Mammary epithelial cell (primary cell): ENCODE measurements around the gene DNTTIP2.

Source experiments
- EZH2 ChIP-seq: IDR thresholded peaks from 2 replicates; pipeline ENCODE4 v1.6.1; 2012; ENCODE audit warnings: low read length, inconsistent platforms, borderline replicate concordance
- TF ChIP-seq, protein P1 (sequence below), 2 donors: IDR thresholded peaks in 1 of 2; conservative IDR thresholded peaks in 1 of 2; 2 replicates each; pipeline ENCODE4 v1.5.1; 2011 to 2012; ENCODE audit warnings: inconsistent platforms in 2 of 2, low read length in 2 of 2, mild to moderate bottlenecking in 2 of 2, control low read depth in 1 of 2, low read depth in 1 of 2; ENCODE audit not compliant: insufficient read depth in 1 of 2; ENCODE audit errors: extremely low read depth in 1 of 2

- TF ChIP-seq, protein P1, sequence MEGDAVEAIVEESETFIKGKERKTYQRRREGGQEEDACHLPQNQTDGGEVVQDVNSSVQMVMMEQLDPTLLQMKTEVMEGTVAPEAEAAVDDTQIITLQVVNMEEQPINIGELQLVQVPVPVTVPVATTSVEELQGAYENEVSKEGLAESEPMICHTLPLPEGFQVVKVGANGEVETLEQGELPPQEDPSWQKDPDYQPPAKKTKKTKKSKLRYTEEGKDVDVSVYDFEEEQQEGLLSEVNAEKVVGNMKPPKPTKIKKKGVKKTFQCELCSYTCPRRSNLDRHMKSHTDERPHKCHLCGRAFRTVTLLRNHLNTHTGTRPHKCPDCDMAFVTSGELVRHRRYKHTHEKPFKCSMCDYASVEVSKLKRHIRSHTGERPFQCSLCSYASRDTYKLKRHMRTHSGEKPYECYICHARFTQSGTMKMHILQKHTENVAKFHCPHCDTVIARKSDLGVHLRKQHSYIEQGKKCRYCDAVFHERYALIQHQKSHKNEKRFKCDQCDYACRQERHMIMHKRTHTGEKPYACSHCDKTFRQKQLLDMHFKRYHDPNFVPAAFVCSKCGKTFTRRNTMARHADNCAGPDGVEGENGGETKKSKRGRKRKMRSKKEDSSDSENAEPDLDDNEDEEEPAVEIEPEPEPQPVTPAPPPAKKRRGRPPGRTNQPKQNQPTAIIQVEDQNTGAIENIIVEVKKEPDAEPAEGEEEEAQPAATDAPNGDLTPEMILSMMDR (conservative IDR thresholded peaks at IDR 0.05 in 1 of 2, IDR thresholded peaks at IDR 0.05 in 1 of 2; ENCODE audit: extremely low read depth in 1 of 2, insufficient read depth in 1 of 2, low read depth in 1 of 2, low read length in 2 of 2): no peak
- no peak for TF ChIP-seq EZH2
Measured at GRCh38 chr1:93899543-93900207, 20.7 kb upstream of the DNTTIP2 start.
